Right lobe of liver (tissue), 6 donors: ENCODE measurements around the gene DAPK1. TPM values are rescaled to one million over a fixed set of nuclear protein-coding genes. Genes with fewer than 3 reads are reported as not detected.

Experiments used
- ATAC-seq, 4 donors: fragments of 200-7000 bp; cut with Tn5 transposase; one replicate each; pipeline ENCODE4 v1.9.1; 2020; ENCODE audit warnings: mild to moderate bottlenecking in 4 of 4, moderate library complexity in 4 of 4
- DNase-seq, 3 donors: peaks; one replicate each; pipeline ENCODE4 v3.0.0-alpha.2; 2020
- H3K27ac ChIP-seq, 3 donors: fragments of 200-600 bp; one replicate each; pipeline ENCODE4 v1.8.0; 2022
- H3K27me3 ChIP-seq, 2 donors: fragments of 200-600 bp; one replicate each; pipeline ENCODE4 v1.8.0; 2022
- H3K36me3 ChIP-seq, 4 donors: fragments of 200-600 bp; sonication (generic) in 1 of 4; one replicate each; pipeline versions ENCODE4 v1.5.1 to v1.8.0; 2017 to 2022; ENCODE audit warnings: control low read depth in 1 of 4
- H3K4me1 ChIP-seq, 4 donors: fragments of 200-600 bp; sonication (generic) in 1 of 4; one replicate each; pipeline versions ENCODE4 v1.5.1 to v1.8.0; 2017 to 2022; ENCODE audit warnings: control low read depth in 1 of 4
- H3K4me3 ChIP-seq, 3 donors: fragments of 200-600 bp; one replicate each; pipeline ENCODE4 v1.8.0; 2022
- H3K9me3 ChIP-seq, 4 donors: fragments of 200-600 bp; sonication (generic) in 1 of 4; one replicate each; pipeline versions ENCODE4 v1.5.1 to v1.8.0; 2017 to 2022; ENCODE audit warnings: control low read depth in 1 of 4
- POLR2A ChIP-seq: fragments of 450-650 bp; IDR thresholded peaks from one replicate; pipeline ENCODE4 v1.6.1; 2017; ENCODE audit warnings: antibody characterized with exemption, mild to moderate bottlenecking
- WGBS: methylation state at CpG from one replicate; pipeline ENCODE4 v1.1.6; 2018; ENCODE audit warnings: low coverage, low lambda C conversion rate; ENCODE audit not compliant: insufficient coverage; ENCODE audit errors: missing lambda C conversion rate; 5-methylcytosine and 5-hydroxymethylcytosine counted together
- intact Hi-C, 2 donors: fragments of 100-400 bp; cut with DNase I; formaldehyde crosslinking; loops; one replicate each; pipeline versions ENCODE4 v1.11.2 to v1.14.1; 2022
- total RNA-seq, 6 experiments: library from RNA; depleted of rRNA in 2 of 6; stranded (reverse); fragments of >200 nt in 2 of 6; fragmentation: NEBNext Ultra II Directional in 3 of 6; extraction: Animal tissue kit (Norgen Biotek cat#: 25700) in 3 of 6; gene quantifications; one replicate each; pipeline versions ENCODE4 v1.1.0 to v1.2.4, GENCODE V29; 2016 to 2023
- TF ChIP-seq, protein P1 (sequence below), 4 donors: fragments of 200-600 bp in 3 of 4; fragments of 450-650 bp in 1 of 4; IDR thresholded peaks; one replicate each; pipeline versions ENCODE4 v1.5.1 to v1.8.0; 2016 to 2022; ENCODE audit warnings: antibody characterized with exemption in 4 of 4, mild to moderate bottlenecking in 2 of 4
- donor health status: DM: no; HTN: yes; CAD: no.
- donor health status: DM: no; HTN: no; CAD: no.
- donor health status: DM: no; HTN: no; CAD: no.
- donor health status: DM: no; HTN: yes; CAD: no.
- donor health status: DM: no; HTN: yes; CAD: no.

The DAPK1 gene
- total RNA-seq, 6 experiments from 2014 or later, result 17.4 to 55.0 (median 33.9) TPM

DNA sequence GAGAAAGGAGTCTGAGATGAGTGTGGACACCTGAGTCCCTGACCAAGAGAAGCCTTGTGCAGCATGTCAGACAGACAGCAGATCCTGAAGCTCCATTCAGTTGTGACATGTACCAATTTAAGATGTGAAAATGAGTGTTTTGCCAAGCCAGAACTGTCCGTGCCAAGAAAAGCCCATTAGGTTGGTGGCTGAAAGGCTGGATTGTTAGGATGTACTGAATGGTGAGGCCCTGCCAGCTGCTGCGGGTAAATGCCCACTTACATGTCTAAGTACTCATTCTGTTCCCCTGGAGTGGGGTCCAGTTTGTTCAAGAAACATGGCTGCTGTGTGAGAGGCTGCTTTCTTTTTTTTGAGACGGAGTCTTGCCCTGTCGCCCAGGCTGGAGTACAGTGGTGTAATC lies 14.6 kb downstream of the DAPK1 start:
- Histone ChIP-seq H3K4me1 (peaks cover 0 to 27% (median 9%) of the 10 kb centered on the region in 4 donors), H3K4me3 (no peak overlapping the region), H3K27me3 (no peaks in the 10 kb centered on the region), H3K36me3 (no peaks in the 10 kb centered on the region), H3K9me3 (no peaks in the 10 kb centered on the region), H3K27ac (no peak overlapping the region)
- no peak for TF ChIP-seq POLR2A
- TF ChIP-seq, protein P1, sequence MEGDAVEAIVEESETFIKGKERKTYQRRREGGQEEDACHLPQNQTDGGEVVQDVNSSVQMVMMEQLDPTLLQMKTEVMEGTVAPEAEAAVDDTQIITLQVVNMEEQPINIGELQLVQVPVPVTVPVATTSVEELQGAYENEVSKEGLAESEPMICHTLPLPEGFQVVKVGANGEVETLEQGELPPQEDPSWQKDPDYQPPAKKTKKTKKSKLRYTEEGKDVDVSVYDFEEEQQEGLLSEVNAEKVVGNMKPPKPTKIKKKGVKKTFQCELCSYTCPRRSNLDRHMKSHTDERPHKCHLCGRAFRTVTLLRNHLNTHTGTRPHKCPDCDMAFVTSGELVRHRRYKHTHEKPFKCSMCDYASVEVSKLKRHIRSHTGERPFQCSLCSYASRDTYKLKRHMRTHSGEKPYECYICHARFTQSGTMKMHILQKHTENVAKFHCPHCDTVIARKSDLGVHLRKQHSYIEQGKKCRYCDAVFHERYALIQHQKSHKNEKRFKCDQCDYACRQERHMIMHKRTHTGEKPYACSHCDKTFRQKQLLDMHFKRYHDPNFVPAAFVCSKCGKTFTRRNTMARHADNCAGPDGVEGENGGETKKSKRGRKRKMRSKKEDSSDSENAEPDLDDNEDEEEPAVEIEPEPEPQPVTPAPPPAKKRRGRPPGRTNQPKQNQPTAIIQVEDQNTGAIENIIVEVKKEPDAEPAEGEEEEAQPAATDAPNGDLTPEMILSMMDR (IDR thresholded peaks at IDR 0.05), result no peak
- intact Hi-C loops, result loop anchor here (10.0 kb wide), 3 partner anchors 52 to 142 kb away; no protein-coding TSS in a partner anchor
- ATAC-seq (no peak), DNase-seq (no peak)
- WGBS, result 100% methylated on average over 1 of the region's 4 CpGs

DNA sequence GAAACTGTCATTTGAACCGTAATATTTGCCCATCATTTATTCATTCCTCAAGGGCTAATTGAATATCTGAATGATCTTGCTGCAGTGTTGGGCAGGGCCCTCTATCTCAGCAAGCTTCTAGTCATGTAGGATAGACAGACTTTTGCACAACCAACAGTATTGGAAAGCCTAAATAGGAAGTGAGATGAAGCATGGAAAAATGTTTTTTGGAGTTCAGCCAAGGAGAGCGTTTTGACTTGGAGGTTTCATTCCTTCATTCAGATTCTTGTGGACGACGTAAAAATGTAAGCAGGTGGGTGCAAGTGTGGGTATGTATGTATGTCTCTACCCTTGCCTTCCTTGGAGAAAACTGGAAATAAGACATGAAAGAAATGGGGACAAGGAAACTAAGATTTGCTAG lies 15.5 kb downstream of the DAPK1 start:
- Histone ChIP-seq H3K4me3 (no peak overlapping the region), H3K27ac (no peak overlapping the region), H3K9me3 (no peaks in the 10 kb centered on the region), H3K27me3 (no peaks in the 10 kb centered on the region), H3K4me1 (peaks cover 0 to 27% (median 9%) of the 10 kb centered on the region in 4 donors), H3K36me3 (no peaks in the 10 kb centered on the region)
- intact Hi-C loops, result loop anchor here (10.0 kb wide), 3 partner anchors 52 to 142 kb away; no protein-coding TSS in a partner anchor
- WGBS, result 61% methylated on average over 4 of the region's 4 CpGs
- DNase-seq (no peak), ATAC-seq (no peak)
- TF ChIP-seq, protein P1 (IDR thresholded peaks at IDR 0.05), result no peak
- no peak for TF ChIP-seq POLR2A

DNA sequence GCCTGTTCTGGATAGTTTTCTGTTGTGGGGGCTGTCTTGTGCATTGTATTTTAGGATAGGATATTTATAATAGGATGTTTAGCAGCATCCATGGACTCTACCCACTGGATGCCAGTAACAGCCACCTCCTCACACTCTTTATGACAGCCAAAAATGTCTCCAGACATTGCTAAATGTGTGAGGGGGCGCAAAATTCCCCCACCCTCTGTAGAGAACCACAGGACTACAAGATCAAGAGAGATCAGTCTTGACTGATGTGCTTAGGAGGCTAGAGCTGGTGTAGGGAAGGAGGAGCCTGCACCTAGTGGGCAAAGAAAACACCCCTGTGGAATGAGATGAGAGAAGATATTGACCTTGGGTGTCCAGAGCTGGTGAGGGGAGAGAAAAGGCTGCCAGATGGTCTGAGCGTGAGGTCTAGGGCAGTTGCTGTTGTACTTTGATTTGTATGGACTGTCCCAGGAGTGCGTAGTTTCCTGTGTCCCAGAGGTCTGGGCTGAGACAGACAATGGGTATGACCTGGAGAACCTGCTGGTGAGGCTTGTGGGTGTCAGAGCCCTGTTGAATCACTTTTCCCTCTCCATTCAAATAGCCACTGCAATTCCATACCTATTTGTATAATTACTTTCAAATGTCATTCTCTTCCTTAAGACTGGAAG lies 16.3 kb downstream of the DAPK1 start:
- no peak for DNase-seq
- WGBS, result 49% methylated on average over 3 of the region's 3 CpGs
- Histone ChIP-seq H3K4me3 (no peak overlapping the region), H3K27me3 (no peaks in the 10 kb centered on the region), H3K27ac (peak overlapping the region in 1 of 3 donors; percentile 1), H3K4me1 (peaks cover 0 to 32% (median 13%) of the 10 kb centered on the region in 4 donors), H3K36me3 (no peaks in the 10 kb centered on the region), H3K9me3 (no peaks in the 10 kb centered on the region)
- peak in 3 of 4 donors; percentile 41 to 69 (median 41) for ATAC-seq
- TF ChIP-seq, protein P1 (IDR thresholded peaks at IDR 0.05), result no peak
- TF ChIP-seq POLR2A, result no peak
- intact Hi-C loops, result loop anchor here (10.0 kb wide), 3 partner anchors 51 to 141 kb away; no protein-coding TSS in a partner anchor

DNA sequence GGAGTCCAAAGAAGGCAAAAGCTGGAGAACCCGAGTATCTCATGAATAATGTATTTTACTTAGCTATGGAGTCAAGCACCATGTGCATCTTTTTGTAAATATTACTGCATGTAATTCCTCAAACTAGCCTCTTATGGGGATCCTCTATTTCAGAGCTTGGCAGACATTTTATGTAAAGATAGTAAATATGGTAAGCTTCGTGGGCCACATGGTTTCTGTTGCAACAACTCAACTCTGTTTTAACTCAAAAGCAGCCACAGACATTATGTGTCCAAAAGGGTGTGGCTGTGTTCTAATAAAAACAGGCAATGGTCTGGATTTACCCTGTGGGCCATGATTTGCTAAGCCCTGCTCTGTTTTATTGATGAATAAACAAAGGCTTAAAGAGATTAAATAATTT lies 17.3 kb downstream of the DAPK1 start:
- WGBS, result 58% methylated on average over 2 of the region's 2 CpGs
- DNase-seq, result no peak
- Histone ChIP-seq H3K27ac (peak overlapping the region in 2 of 3 donors; percentile 4 to 19), H3K27me3 (no peaks in the 10 kb centered on the region), H3K4me3 (no peak overlapping the region), H3K4me1 (peaks cover 0 to 32% (median 13%) of the 10 kb centered on the region in 4 donors), H3K36me3 (no peaks in the 10 kb centered on the region), H3K9me3 (no peaks in the 10 kb centered on the region)
- no peak for TF ChIP-seq POLR2A
- TF ChIP-seq, protein P1 (IDR thresholded peaks at IDR 0.05), result no peak
- intact Hi-C loops, result loop anchor here (10.0 kb wide), 3 partner anchors 50 to 140 kb away; no protein-coding TSS in a partner anchor
- ATAC-seq, result no peak
